ENCODE data around the gene TTLL9. TPM values are rescaled to one million over a fixed set of nuclear protein-coding genes. Genes with fewer than 3 reads are reported as not detected.

TTLL9 gene
- total and polyA plus RNA-seq, 10 of the 15 experiments (the other 5 are each of a cell fraction or from before 2014, with no cell fraction given) = 0.03 to 0.77 (median 0.11) TPM; not detected in 2

- Histone ChIP-seq H3K27me3 (replicated peaks in 1 of 2; ENCODE audit: control insufficient read depth in 2 of 2, insufficient read depth in 2 of 2, low read length in 1 of 2) (no peaks in the 10 kb centered on the region), H3K4me2 (ENCODE audit: control insufficient read depth, insufficient read depth) (no peak overlapping the region), H3K79me2 (ENCODE audit: control insufficient read depth, insufficient read depth, low read length) (no peaks in the 10 kb centered on the region; the same call in 1 of the 2 replicates), H3K4me1 (ENCODE audit: control insufficient read depth, insufficient read depth, low read length) (no peaks in the 10 kb centered on the region), H4K20me1 (ENCODE audit: control insufficient read depth, insufficient read depth) (0 out of 2 replicates have a peak, but pooled peaks cover 2% of the 10 kb centered on the region), H3K36me3 (ENCODE audit: control insufficient read depth in 2 of 2, insufficient read depth in 2 of 2, low read length in 1 of 2) (peaks cover 26 to 28% of the 10 kb centered on the region in 2 experiments), H3K4me3 (no peak overlapping the region), H3K9ac (ENCODE audit: control insufficient read depth, insufficient read depth, low read length) (no peak overlapping the region), H3K9me3 (replicated peaks; ENCODE audit: control insufficient read depth, insufficient read depth, low read length) (peaks cover 1% of the 10 kb centered on the region; the same call in 1 of the 3 replicates), H2AFZ (ENCODE audit: control insufficient read depth, low read depth, low read length) (no peak overlapping the region), H3K27ac (ENCODE audit: control insufficient read depth, insufficient read depth) (no peak overlapping the region)
- 92% methylated on average over 2 of the region's 2 CpGs for WGBS (ENCODE audit: insufficient coverage, insufficient replicate concordance, low lambda C conversion rate, missing lambda C conversion rate)
- no peak for ATAC-seq
- CTCF ChIA-PET = interaction anchor here (1.3 to 3.1 kb wide), 2 partner anchors 9 to 90 kb away, joined by 3 to 12 read pairs; partner anchors contain the start of gene PDRG1
- no peak for FAIRE-seq
- intact Hi-C loops (cut with micrococcal nuclease; ENCODE audit: unreplicated experiment) (no loop called here), in situ Hi-C loops (cut with MboI) (no loop called here)
- no TSS peak for BruUV-seq (replicated peaks)
- RAD21 ChIA-PET (ENCODE audit: unreplicated experiment) = interaction anchor here (0.6 to 3.0 kb wide), 2 partner anchors 8 to 205 kb away, joined by 3 to 10 read pairs; partner anchors contain the start of gene PDRG1
- SMC1A ChIA-PET (ENCODE audit: uncharacterized antibody, unreplicated experiment) = interaction anchor here (1.1 kb wide), 1 partner anchor 10 kb away, joined by 3 read pairs; no protein-coding TSS in a partner anchor
- no peak for TF ChIP-seq BACH1 (IDR thresholded peaks at IDR 0.05; ENCODE audit: borderline replicate concordance)
- no peak for TF ChIP-seq IKZF2 (IDR thresholded peaks at IDR 0.05)
- no peak for TF ChIP-seq TARDBP (IDR thresholded peaks at IDR 0.05; ENCODE audit: borderline replicate concordance)
- TF ChIP-seq PRDM15 (CRISPR knock-in tag; IDR thresholded peaks at IDR 0.05) = no peak
- no peak for TF ChIP-seq HCFC1 (IDR thresholded peaks at IDR 0.05; ENCODE audit: low read length)
- no peak for TF ChIP-seq PAX5 (IDR thresholded peaks at IDR 0.05; ENCODE audit: borderline replicate concordance, low read depth, low read length)
- no peak for DNase-seq (ENCODE audit: low read depth, low spot score)
- POLR2A ChIA-PET = no interaction called here
These were observed 72.6 kb downstream of the TTLL9 start for GRCh38 chr20:31943052-31943471.
